HG03432 (cell line): ENCODE results near the gene SMTN.
"Not testable (repeated sequence)": the region's sequence is repeated elsewhere in the genome, so short reads cannot be mapped to it uniquely, and the experiment has no call there.

ENCODE experiments used
- ATAC-seq: cut with Tn5 transposase; IDR thresholded peaks from one replicate; pipeline ENCODE4 v1.9.1; 2021; ENCODE audit warnings: mild to moderate bottlenecking, moderate library complexity; ENCODE audit not compliant: unreplicated experiment

Gene SMTN

GRCh38 chr22:31080848-31081649, at the start of gene SMTN:
SMTN (plus strand) TSS chr22:31081318; CDS start chr22:31083259, 1,941 bp downstream.
- peak; percentile 63 for ATAC-seq

GRCh38 chr22:31036671-31037550, 44.2 kb upstream of the SMTN start:
- ATAC-seq: no peak

- ATAC-seq: no peak
Measured at GRCh38 chr22:31038686-31039085, 42.4 kb upstream of the SMTN start.

GRCh38 chr22:31039393-31039792, 41.7 kb upstream of the SMTN start:
- ATAC-seq: no peak

- no peak for ATAC-seq
Measured at GRCh38 chr22:31040542-31041398, 40.3 kb upstream of the SMTN start.

GRCh38 chr22:31044262-31044861, 36.8 kb upstream of the SMTN start:
- ATAC-seq: no peak

- no peak for ATAC-seq
Measured at GRCh38 chr22:31045900-31046538, 35.1 kb upstream of the SMTN start.

GRCh38 chr22:31046539-31047226, 34.4 kb upstream of the SMTN start:
- no peak for ATAC-seq

GRCh38 chr22:31048570-31048969, 32.5 kb upstream of the SMTN start:
- ATAC-seq: no peak

GRCh38 chr22:31049815-31050420, 31.2 kb upstream of the SMTN start:
- no peak for ATAC-seq

- no peak for ATAC-seq
Measured at GRCh38 chr22:31055117-31055634, 25.9 kb upstream of the SMTN start.

GRCh38 chr22:31055635-31056159, 25.4 kb upstream of the SMTN start:
- no peak for ATAC-seq

- no peak for ATAC-seq
Measured at GRCh38 chr22:31056986-31057599, 24.0 kb upstream of the SMTN start.

GRCh38 chr22:31059663-31060062, 21.5 kb upstream of the SMTN start:
- ATAC-seq: not testable (repeated sequence)

- ATAC-seq: no peak
Measured at GRCh38 chr22:31062566-31063230, 18.4 kb upstream of the SMTN start.

- ATAC-seq: no peak
Measured at GRCh38 chr22:31064369-31064768, 16.7 kb upstream of the SMTN start.

GRCh38 chr22:31068970-31069369, 12.1 kb upstream of the SMTN start:
- no peak for ATAC-seq
